ENCODE measurements around the gene TOR4A.

Gene TOR4A

DNA sequence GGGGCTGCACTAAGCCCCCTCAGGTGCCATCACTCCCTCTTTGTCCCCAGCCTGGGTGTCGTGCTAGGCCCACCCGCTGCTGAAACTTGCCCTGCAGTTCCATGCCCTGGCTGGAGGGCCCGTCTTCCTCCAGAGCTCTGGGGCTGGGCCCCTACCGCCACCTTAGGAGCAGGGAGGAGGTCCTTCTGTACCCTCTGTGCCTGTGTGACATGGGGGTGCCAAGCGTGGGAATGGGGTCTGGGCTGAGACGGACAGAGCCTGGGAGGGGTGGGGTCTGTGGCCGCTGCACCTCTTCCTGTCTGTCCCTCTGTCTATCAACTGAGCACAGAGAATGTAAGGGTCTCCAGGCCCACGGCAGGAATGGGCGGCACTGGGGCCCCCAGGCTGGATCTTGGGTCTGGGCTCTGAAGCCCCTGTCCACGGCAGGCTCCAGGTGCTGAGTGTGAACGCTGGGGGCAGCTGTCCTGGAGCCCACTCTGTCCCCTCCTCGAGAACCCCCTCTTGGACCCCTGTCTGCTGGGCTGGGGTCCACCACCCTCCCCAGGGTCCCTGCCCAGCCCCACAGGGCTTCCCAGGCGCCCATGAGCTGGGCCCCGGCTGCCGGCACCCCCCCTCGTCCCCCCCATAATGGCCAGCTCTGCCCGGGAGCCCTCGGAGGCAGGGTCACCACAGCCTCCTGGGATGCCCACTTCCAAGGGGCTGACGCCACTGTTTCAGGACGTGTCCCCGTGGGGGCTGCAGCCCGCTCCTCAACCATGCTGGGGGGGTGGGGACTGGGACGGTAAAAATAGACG, 40.4 kb downstream of the TOR4A start:
- Histone ChIP-seq H3K36me3 (ENCODE audit: control insufficient read depth in 5 of 5, insufficient read depth in 5 of 5, low read length in 5 of 5) (no peaks in the 10 kb centered on the region), H3K9ac (ENCODE audit: low read length in 5 of 5) (no peak overlapping the region), H3K4me1 (ENCODE audit: control insufficient read depth in 5 of 5, insufficient read depth in 5 of 5, low read length in 5 of 5) (peaks cover 3 to 54% (median 38%) of the 10 kb centered on the region in 5 donors), H3K9me3 (ENCODE audit: control insufficient read depth in 5 of 5, low read length in 5 of 5) (no peaks in the 10 kb centered on the region), H3K27me3 (ENCODE audit: control insufficient read depth in 5 of 5, insufficient read depth in 4 of 5, low read length in 5 of 5) (peaks cover 15 to 26% (median 23%) of the 10 kb centered on the region in 5 donors), H3K27ac (ENCODE audit: low read depth, low read length) (no peak overlapping the region), H3K4me3 (ENCODE audit: low read depth in 1 of 5, low read length in 5 of 5) (no peak overlapping the region)

DNA sequence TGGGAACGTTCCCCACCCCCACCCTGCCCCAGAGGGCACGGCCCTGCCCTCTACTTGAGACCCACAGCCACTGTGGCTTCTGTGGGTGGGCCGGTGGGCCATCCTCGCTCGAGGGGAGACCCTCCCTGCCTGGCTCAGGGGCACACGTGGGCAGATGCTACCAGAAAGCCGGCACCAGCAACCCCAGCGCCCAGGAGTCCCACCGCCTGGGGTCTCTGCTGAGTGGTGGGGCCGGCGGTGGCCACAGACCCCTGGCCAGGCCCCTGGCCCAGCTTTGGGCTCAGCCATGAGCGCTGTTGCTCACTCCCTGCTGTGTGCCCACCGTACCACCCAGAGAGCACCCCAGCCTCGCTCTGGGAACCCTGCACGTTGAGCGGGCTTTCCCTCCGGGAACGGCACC, 41.1 kb downstream of the TOR4A start:
- H3K27me3 ChIP-seq (ENCODE audit: control insufficient read depth in 5 of 5, insufficient read depth in 4 of 5, low read length in 5 of 5): peaks cover 15 to 26% (median 23%) of the 10 kb centered on the region in 5 donors
- H3K4me3 ChIP-seq (ENCODE audit: low read depth in 1 of 5, low read length in 5 of 5): peak overlapping the region in 1 of 5 donors; percentile 16
- H3K36me3 ChIP-seq (ENCODE audit: control insufficient read depth in 5 of 5, insufficient read depth in 5 of 5, low read length in 5 of 5): no peaks in the 10 kb centered on the region
- H3K9ac ChIP-seq (ENCODE audit: low read length in 5 of 5): peak overlapping the region in 1 of 5 donors; percentile 45
- H3K9me3 ChIP-seq (ENCODE audit: control insufficient read depth in 5 of 5, low read length in 5 of 5): no peaks in the 10 kb centered on the region
- H3K4me1 ChIP-seq (ENCODE audit: control insufficient read depth in 5 of 5, insufficient read depth in 5 of 5, low read length in 5 of 5): peaks cover 3 to 54% (median 38%) of the 10 kb centered on the region in 5 donors
- no peak overlapping the region for H3K27ac ChIP-seq (ENCODE audit: low read depth, low read length)

DNA sequence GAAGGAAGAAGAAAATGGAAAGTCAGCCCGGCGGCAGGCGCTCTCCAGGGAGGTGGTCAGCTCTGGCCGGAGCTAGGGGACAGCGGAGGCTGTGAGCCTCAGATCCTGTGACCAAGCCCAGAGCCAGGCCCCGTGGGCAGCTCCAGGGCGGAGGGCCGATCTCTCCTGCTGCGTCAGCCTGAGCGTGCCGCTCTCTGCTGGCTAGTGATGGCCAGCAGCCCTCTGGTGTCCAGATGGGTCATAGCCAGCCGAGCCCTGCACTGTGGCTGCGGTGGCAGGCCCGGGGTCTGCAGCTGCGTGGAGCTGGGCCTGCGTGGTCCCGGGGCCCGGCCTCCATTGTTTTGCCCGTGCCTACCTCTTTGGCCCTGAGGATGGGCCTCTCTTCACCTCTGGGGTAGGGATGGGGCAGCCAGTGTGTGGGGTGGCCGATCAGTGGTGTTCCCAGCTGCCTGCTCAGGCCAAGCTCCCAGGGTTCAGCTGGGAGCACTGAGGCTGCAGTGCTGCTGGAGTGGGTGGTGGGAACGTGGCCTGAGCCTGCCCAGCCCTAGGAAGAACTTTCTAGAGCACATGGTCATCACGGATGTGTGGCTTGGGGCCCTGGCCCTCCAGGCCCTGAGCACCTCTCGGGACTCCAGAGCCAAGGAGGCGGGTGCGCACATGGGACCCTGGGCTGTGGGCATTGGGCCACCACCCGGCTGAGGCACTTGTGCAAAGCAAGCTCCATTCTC, 41.6 kb downstream of the TOR4A start:
- no peaks in the 10 kb centered on the region for H3K9me3 ChIP-seq (ENCODE audit: control insufficient read depth in 5 of 5, low read length in 5 of 5)
- no peaks in the 10 kb centered on the region for H3K36me3 ChIP-seq (ENCODE audit: control insufficient read depth in 5 of 5, insufficient read depth in 5 of 5, low read length in 5 of 5)
- H3K4me1 ChIP-seq (ENCODE audit: control insufficient read depth in 5 of 5, insufficient read depth in 5 of 5, low read length in 5 of 5): peaks cover 3 to 54% (median 38%) of the 10 kb centered on the region in 5 donors
- H3K27ac ChIP-seq (ENCODE audit: low read depth, low read length): no peak overlapping the region
- peak overlapping the region in 2 of 5 donors; percentile 11 to 16 for H3K4me3 ChIP-seq (ENCODE audit: low read depth in 1 of 5, low read length in 5 of 5)
- H3K9ac ChIP-seq (ENCODE audit: low read length in 5 of 5): peak overlapping the region in 2 of 5 donors; percentile 5 to 45
- H3K27me3 ChIP-seq (ENCODE audit: control insufficient read depth in 5 of 5, insufficient read depth in 4 of 5, low read length in 5 of 5): peaks cover 15 to 26% (median 23%) of the 10 kb centered on the region in 5 donors

DNA sequence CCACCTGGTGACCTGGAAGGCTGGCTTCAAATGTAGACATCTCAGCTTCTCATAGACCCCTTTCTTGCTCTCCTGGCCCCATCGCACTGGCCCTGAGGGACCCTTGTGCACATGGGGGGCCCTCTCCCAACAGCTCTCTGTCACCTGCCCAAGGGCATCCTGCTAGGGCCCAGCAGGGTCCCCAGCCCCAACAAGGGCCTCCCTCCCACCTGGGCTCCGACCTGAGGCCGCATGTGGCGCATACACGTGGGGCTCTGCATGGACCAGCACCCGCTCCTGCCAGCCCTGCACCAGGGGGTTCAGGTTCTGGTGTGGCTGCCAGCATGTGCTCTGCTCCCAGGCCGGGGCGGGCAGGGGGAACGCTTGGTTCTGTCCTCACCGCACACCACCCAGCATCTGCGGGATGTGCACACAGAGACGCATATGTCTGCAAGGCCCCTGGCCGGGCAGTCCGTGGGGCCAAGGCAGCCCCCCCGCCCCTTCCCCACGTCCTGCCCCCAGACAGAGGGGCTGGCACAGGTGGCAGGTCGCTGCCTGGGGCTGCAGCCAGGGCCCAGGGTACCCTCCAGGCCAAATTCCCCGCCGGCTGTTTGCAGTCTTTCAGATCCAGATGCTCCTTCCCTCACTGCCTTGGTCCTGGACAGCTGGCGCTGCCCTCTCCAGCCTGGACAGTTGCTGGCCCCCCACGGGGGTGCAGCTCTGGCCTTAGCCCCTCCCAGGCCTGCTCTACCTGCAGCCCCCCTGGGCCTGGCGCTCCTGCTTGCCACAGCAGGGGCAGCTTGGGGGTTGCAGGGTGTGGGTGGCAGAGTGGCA, 42.4 kb downstream of the TOR4A start:
- Histone ChIP-seq H3K9ac (ENCODE audit: low read length in 5 of 5) (no peak overlapping the region), H3K27ac (ENCODE audit: low read depth, low read length) (no peak overlapping the region), H3K4me1 (ENCODE audit: control insufficient read depth in 5 of 5, insufficient read depth in 5 of 5, low read length in 5 of 5) (peaks cover 3 to 51% (median 34%) of the 10 kb centered on the region in 5 donors)

DNA sequence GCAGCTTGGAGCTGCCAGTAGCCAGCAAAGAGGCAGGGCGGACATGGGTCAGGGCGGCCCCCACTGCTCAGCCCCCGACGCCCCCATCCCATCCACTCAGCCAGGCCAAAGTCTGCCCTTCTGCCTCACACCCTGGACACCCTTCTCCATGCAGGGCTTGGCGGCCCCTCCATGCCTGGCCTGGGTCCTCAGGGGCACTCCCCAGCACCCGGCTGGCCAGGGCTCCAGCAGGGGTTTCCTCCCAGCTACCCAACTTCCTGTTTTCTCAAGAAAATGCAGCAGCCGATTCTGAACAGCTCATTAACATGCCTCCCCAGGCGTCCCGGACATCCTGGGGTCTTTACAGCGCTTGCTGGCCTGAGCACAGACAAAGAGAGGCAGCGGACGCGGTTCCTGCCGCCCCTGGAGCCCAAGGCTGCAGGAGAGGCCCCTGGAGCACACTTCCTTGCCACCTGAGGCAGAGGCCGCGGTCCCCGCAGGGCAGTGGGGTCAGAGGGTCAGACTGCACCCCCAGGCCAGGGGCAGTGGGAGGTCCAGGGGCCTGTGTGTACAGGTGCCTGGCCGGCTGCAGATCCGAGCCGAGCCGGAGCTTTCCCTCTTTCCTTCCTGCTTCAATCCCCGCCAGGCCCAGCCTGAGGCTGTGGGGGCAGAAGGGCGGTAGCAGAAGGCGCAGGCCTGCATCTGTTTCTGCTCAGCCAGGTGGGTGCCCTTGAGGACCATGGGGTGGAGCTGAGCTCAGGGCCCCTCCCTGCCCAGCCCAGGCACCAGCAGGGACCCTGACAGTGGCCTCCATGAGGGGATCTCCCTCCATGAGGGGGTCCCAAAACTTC, 43.2 kb downstream of the TOR4A start:
- Histone ChIP-seq H3K27ac (ENCODE audit: low read depth, low read length) (no peak overlapping the region), H3K4me1 (ENCODE audit: control insufficient read depth in 5 of 5, insufficient read depth in 5 of 5, low read length in 5 of 5) (peaks cover 3 to 51% (median 32%) of the 10 kb centered on the region in 5 donors), H3K9me3 (ENCODE audit: control insufficient read depth in 5 of 5, low read length in 5 of 5) (no peaks in the 10 kb centered on the region), H3K27me3 (ENCODE audit: control insufficient read depth in 5 of 5, insufficient read depth in 4 of 5, low read length in 5 of 5) (peaks cover 8 to 20% (median 17%) of the 10 kb centered on the region in 5 donors), H3K4me3 (ENCODE audit: low read depth in 1 of 5, low read length in 5 of 5) (peak overlapping the region in 2 of 5 donors; percentile 14 to 25), H3K9ac (ENCODE audit: low read length in 5 of 5) (no peak overlapping the region), H3K36me3 (ENCODE audit: control insufficient read depth in 5 of 5, insufficient read depth in 5 of 5, low read length in 5 of 5) (no peaks in the 10 kb centered on the region)

More for the DNA sequence above, 42.4 kb downstream of the TOR4A start:
- Histone ChIP-seq H3K36me3 (ENCODE audit: control insufficient read depth in 5 of 5, insufficient read depth in 5 of 5, low read length in 5 of 5) (no peaks in the 10 kb centered on the region), H3K4me3 (ENCODE audit: low read depth in 1 of 5, low read length in 5 of 5) (no peak overlapping the region), H3K9me3 (ENCODE audit: control insufficient read depth in 5 of 5, low read length in 5 of 5) (no peaks in the 10 kb centered on the region), H3K27me3 (ENCODE audit: control insufficient read depth in 5 of 5, insufficient read depth in 4 of 5, low read length in 5 of 5) (peaks cover 13 to 22% (median 20%) of the 10 kb centered on the region in 5 donors)

DNA sequence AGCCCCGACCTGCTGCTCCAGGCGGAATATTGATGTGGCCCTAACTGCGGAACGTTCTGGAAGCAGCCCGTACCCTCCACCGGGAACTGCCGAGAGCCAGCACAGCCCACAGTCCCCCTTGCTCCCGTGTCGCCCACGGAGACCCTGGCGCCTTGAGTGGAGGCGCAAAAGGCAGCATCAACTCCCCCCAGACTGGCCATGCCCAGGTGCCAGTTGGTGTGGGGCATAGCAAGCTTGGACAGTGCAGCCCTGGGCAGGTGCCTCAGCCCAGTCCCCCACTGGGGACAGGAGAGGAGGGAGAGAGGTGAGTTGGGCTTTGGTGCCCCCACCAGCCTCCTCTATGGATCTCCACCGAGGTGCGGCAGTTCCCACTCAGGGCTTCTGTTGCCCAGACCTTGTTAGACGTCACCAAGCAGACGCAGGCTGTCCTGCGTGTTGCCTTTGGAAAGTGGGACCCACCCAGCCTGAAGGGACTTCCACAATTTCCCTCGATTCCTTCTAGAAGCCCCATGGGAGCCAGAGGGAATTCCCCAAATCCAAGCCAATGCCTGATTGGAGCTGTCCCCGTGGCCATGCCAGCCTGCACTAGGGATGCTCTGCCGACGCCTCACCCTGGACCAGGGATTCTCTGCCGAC, 44.3 kb downstream of the TOR4A start:
- peaks cover 3 to 43% (median 27%) of the 10 kb centered on the region in 5 donors for H3K4me1 ChIP-seq (ENCODE audit: control insufficient read depth in 5 of 5, insufficient read depth in 5 of 5, low read length in 5 of 5)
- no peaks in the 10 kb centered on the region for H3K36me3 ChIP-seq (ENCODE audit: control insufficient read depth in 5 of 5, insufficient read depth in 5 of 5, low read length in 5 of 5)
- no peak overlapping the region for H3K27ac ChIP-seq (ENCODE audit: low read depth, low read length)
- H3K9ac ChIP-seq (ENCODE audit: low read length in 5 of 5): no peak overlapping the region
- H3K9me3 ChIP-seq (ENCODE audit: control insufficient read depth in 5 of 5, low read length in 5 of 5): no peaks in the 10 kb centered on the region
- H3K27me3 ChIP-seq (ENCODE audit: control insufficient read depth in 5 of 5, insufficient read depth in 4 of 5, low read length in 5 of 5): peaks cover 4 to 12% (median 11%) of the 10 kb centered on the region in 5 donors
- H3K4me3 ChIP-seq (ENCODE audit: low read depth in 1 of 5, low read length in 5 of 5): no peak overlapping the region

DNA sequence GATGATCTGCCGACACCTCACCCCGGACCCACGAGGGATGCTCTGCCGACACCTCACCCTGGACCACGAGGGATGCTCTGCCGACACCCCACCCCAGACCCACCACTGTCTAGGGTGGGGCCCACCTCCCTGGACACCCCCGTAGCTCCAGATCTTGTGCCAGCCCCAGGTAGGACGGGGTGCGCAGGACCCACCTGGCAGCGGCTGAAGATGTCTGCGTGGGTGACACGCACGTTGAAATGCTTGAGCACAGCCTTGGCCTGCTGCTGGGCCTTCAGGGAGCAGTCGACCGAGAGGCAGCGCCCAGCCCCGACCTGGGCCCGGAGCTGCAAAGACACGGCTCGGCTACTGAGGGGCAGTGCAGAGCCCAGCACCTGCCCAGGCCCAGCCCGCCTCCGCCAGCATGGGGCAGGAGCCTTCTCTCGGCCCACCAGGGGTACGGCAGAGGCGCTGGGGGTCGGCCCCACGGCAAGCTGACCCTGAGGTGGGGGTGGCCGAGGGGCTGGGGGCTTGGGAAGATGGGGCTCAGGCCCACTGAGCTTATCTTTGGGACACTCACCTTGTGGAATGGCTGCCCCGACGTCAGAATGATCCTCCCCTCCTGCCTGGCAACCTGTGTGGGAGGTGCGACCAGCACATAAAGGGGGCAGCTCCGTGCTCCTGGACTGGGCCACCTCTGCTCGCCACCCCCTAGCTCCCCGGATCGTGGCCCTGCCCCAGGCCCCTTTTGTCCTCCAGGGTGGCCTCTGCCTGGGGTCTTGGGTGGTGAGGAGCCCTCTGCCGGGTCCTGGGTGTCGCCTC, 46.2 kb downstream of the TOR4A start:
- Histone ChIP-seq H3K36me3 (ENCODE audit: control insufficient read depth in 5 of 5, insufficient read depth in 5 of 5, low read length in 5 of 5) (no peaks in the 10 kb centered on the region), H3K9me3 (ENCODE audit: control insufficient read depth in 5 of 5, low read length in 5 of 5) (no peaks in the 10 kb centered on the region), H3K9ac (ENCODE audit: low read length in 5 of 5) (no peak overlapping the region), H3K4me1 (ENCODE audit: control insufficient read depth in 5 of 5, insufficient read depth in 5 of 5, low read length in 5 of 5) (peaks cover 3 to 35% (median 24%) of the 10 kb centered on the region in 5 donors), H3K4me3 (ENCODE audit: low read depth in 1 of 5, low read length in 5 of 5) (no peak overlapping the region), H3K27ac (ENCODE audit: low read depth, low read length) (no peak overlapping the region), H3K27me3 (ENCODE audit: control insufficient read depth in 5 of 5, insufficient read depth in 4 of 5, low read length in 5 of 5) (peaks cover 0 to 2% (median 0%) of the 10 kb centered on the region in 5 donors)

DNA sequence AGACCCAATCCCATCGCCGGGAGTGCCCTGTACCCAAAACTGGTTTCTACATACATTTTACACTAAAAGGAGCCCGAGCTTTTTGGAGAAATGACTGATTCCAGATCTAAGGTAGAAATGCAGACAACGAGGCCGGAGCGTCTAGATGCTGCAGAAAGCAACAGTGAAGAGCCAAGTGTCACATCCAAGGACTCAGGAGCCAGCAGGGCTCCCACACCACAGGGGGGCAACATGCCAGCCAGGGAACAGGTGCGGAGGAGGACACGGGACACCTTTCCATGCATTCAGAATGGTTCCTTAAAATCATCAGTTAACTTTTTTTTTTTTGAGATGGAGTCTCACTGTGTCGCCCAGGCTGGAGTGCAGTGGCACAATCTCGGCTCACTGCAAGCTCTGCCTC, 47.6 kb downstream of the TOR4A start:
- H3K9ac ChIP-seq (ENCODE audit: low read length in 5 of 5): no peak overlapping the region
- no peak overlapping the region for H3K27ac ChIP-seq (ENCODE audit: low read depth, low read length)
- no peak overlapping the region for H3K4me3 ChIP-seq (ENCODE audit: low read depth in 1 of 5, low read length in 5 of 5)
- no peaks in the 10 kb centered on the region for H3K9me3 ChIP-seq (ENCODE audit: control insufficient read depth in 5 of 5, low read length in 5 of 5)
- H3K36me3 ChIP-seq (ENCODE audit: control insufficient read depth in 5 of 5, insufficient read depth in 5 of 5, low read length in 5 of 5): no peaks in the 10 kb centered on the region
- peaks cover 1 to 21% (median 11%) of the 10 kb centered on the region in 5 donors for H3K4me1 ChIP-seq (ENCODE audit: control insufficient read depth in 5 of 5, insufficient read depth in 5 of 5, low read length in 5 of 5)
- H3K27me3 ChIP-seq (ENCODE audit: control insufficient read depth in 5 of 5, insufficient read depth in 4 of 5, low read length in 5 of 5): no peaks in the 10 kb centered on the region

Data from subcutaneous abdominal adipose tissue (tissue), 5 donors.